Ramos (cell line): ENCODE results near the gene COLEC11.

ENCODE experiments used
- in situ Hi-C: fragments of 300-500 bp; cut with MboI; formaldehyde crosslinking; loops from one replicate; pipeline ENCODE4 v1.14.3; 2022; ENCODE audit warnings: low sequenced_read_pairs; ENCODE audit not compliant: unreplicated experiment

Gene COLEC11

GRCh38 chr2:3666613-3666975, 71.7 kb downstream of the COLEC11 start:
- in situ Hi-C loops, result no loop called here

GRCh38 chr2:3667151-3667631, 72.3 kb downstream of the COLEC11 start:
- in situ Hi-C loops, result no loop called here

- in situ Hi-C loops, result no loop called here
These were observed 74.7 kb downstream of the COLEC11 start for GRCh38 chr2:3669656-3670055.

- in situ Hi-C loops, result no loop called here
These were observed 75.5 kb downstream of the COLEC11 start for GRCh38 chr2:3670376-3670775.

- in situ Hi-C loops, result no loop called here
These were observed 76.0 kb downstream of the COLEC11 start for GRCh38 chr2:3670941-3671340.

- in situ Hi-C loops, result no loop called here
These were observed 78.2 kb downstream of the COLEC11 start for GRCh38 chr2:3672861-3673678.

GRCh38 chr2:3674066-3674845, 79.3 kb downstream of the COLEC11 start:
- in situ Hi-C loops, result no loop called here

- in situ Hi-C loops, result no loop called here
These were observed 80.8 kb downstream of the COLEC11 start for GRCh38 chr2:3675687-3676086.

- in situ Hi-C loops, result no loop called here
These were observed 82.5 kb downstream of the COLEC11 start for GRCh38 chr2:3677436-3677835.

- in situ Hi-C loops, result no loop called here
These were observed 83.3 kb downstream of the COLEC11 start for GRCh38 chr2:3678212-3678611.

- in situ Hi-C loops, result no loop called here
These were observed 84.3 kb downstream of the COLEC11 start for GRCh38 chr2:3679180-3679579.

GRCh38 chr2:3679616-3680393, 84.9 kb downstream of the COLEC11 start:
- in situ Hi-C loops, result no loop called here

- in situ Hi-C loops, result no loop called here
These were observed 85.8 kb downstream of the COLEC11 start for GRCh38 chr2:3680548-3681345.

- in situ Hi-C loops, result no loop called here
These were observed 86.7 kb downstream of the COLEC11 start for GRCh38 chr2:3681625-3682024.

- in situ Hi-C loops, result no loop called here
These were observed 87.9 kb downstream of the COLEC11 start for GRCh38 chr2:3682811-3683210.

- in situ Hi-C loops, result no loop called here
These were observed 89.0 kb downstream of the COLEC11 start for GRCh38 chr2:3683748-3684454.

- in situ Hi-C loops, result no loop called here
These were observed 95.3 kb downstream of the COLEC11 start for GRCh38 chr2:3689998-3690748.

- in situ Hi-C loops, result no loop called here
These were observed 97.5 kb downstream of the COLEC11 start for GRCh38 chr2:3692375-3692774.
